HepG2 (cell line): ENCODE results near the gene ATRNL1. TPM values are rescaled to one million over a fixed set of nuclear protein-coding genes. Genes with fewer than 3 reads are reported as not detected.

Experiments
- HOXA3 ChIP-seq: sonication (generic); formaldehyde crosslinking; IDR thresholded peaks from 2 replicates; pipeline ENCODE4 v1.5.0; 2020; ENCODE audit warnings: missing genetic modification reagents
- MED13 ChIP-seq: sonication (generic); formaldehyde crosslinking; IDR thresholded peaks from 2 replicates; pipeline ENCODE4 v1.5.0; 2020; ENCODE audit warnings: missing genetic modification reagents
- RCOR2 ChIP-seq: IDR thresholded peaks from 2 replicates; pipeline ENCODE4 v1.6.1; 2016; ENCODE audit warnings: missing biosample characterization, missing genetic modification reagents
- STAG1 ChIP-seq: sonication (generic); formaldehyde crosslinking; IDR thresholded peaks from 2 replicates; pipeline ENCODE4 v1.4.0; 2020; ENCODE audit warnings: missing genetic modification reagents
- SYNCRIP ChIP-seq: fragments of 200-400 bp; formaldehyde crosslinking; IDR thresholded peaks from 2 replicates; pipeline ENCODE4 v1.6.1; 2018; ENCODE audit warnings: mild to moderate bottlenecking, low read depth, low read length; ENCODE audit not compliant: insufficient read depth
- TCF7 ChIP-seq: sonication (generic); IDR thresholded peaks from 2 replicates; pipeline ENCODE4 v1.6.1; 2016; ENCODE audit warnings: antibody characterized with exemption, low read depth
- ZNF138 ChIP-seq: sonication (generic); formaldehyde crosslinking; IDR thresholded peaks from 2 replicates; pipeline ENCODE4 v1.5.0; 2020; ENCODE audit warnings: mild to moderate bottlenecking, low read depth, missing genetic modification reagents
- ZNF501 ChIP-seq: sonication (generic); formaldehyde crosslinking; IDR thresholded peaks from 2 replicates; pipeline ENCODE4 v1.5.1; 2020; ENCODE audit warnings: mild to moderate bottlenecking, moderate library complexity, missing genetic modification reagents
- ZNF777 ChIP-seq: sonication (generic); formaldehyde crosslinking; IDR thresholded peaks from 2 replicates; pipeline ENCODE4 v1.4.0; 2020; ENCODE audit warnings: missing genetic modification reagents
- polyA plus RNA-seq, 8 experiments: library from polyadenylated mRNA; depleted of rRNA in 3 of 8; stranded (reverse) in 7 of 8; unstranded in 1 of 8; fragments of >200 nt; fragmentation: Illumina TruSeq in 4 of 8; extraction: Trizol in 4 of 8; gene quantifications; 2 replicates each; pipeline versions ENCODE4 v1.2.1 to v1.2.3, GENCODE V29; 2011 to 2016; ENCODE audit warnings: low read depth in 4 of 8, missing spikeins in 1 of 8, mixed read lengths in 1 of 8; ENCODE audit not compliant: insufficient read depth in 1 of 8
- total RNA-seq, 5 experiments: library from RNA; depleted of rRNA; stranded (reverse); fragments of >200 nt; fragmentation: Illumina TruSeq; extraction: Trizol; gene quantifications; 2 replicates each; pipeline ENCODE4 v1.2.3, GENCODE V29; 2016; ENCODE audit warnings: low read depth in 1 of 5
- TF ChIP-seq, protein P1 (sequence below): sonication (generic); formaldehyde crosslinking; IDR thresholded peaks from 2 replicates; pipeline ENCODE4 v1.4.0; 2020; ENCODE audit warnings: mild to moderate bottlenecking, missing genetic modification reagents
- TF ChIP-seq, protein P2 (sequence below): sonication (generic); formaldehyde crosslinking; IDR thresholded peaks from 2 replicates; pipeline ENCODE4 v1.5.0; 2020; ENCODE audit warnings: mild to moderate bottlenecking, missing genetic modification reagents, moderate library complexity
- TF ChIP-seq, protein P3 (sequence below): fragments of 450-650 bp; IDR thresholded peaks from 2 replicates; pipeline ENCODE4 v1.6.1; 2017
- TF ChIP-seq, protein P4 (sequence below): sonication (generic); formaldehyde crosslinking; conservative IDR thresholded peaks from 2 replicates; pipeline ENCODE4 v1.4.0; 2020; ENCODE audit warnings: missing genetic modification reagents

ATRNL1 gene
- total and polyA plus RNA-seq, 2 of the 13 experiments (the other 11 are each of a cell fraction or from before 2014, with no cell fraction given), result 0.04 TPM; not detected in 1

DNA sequence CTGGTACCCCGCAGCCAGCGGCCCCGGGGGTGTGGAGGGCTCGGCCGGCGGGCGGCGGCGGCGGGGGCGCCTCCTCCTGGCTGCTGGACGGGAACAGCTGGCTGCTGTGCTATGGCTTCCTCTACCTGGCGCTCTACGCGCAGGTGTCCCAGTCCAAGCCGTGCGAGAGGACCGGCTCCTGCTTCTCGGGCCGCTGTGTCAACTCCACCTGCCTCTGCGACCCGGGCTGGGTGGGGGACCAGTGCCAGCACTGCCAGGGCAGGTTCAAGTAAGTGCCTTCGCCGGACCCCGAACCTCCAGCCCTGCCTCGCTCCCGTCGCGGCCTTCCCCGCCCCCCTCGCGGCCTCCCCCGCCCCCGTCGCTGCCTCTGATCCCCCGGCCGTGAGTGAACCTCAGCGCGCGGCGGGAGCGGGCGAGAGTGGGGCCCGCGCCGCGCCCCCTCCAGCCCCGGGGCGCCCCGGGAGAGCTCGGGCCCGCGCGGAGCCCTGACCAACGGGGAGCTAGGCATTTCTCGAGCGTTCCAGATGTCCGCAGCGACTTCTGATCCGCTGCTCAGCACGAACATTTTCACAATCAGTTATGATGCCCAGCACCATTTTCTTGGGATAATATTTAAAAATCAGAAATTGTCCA is 727 bp downstream of the ATRNL1 start (continued):
- TF ChIP-seq, protein P1, sequence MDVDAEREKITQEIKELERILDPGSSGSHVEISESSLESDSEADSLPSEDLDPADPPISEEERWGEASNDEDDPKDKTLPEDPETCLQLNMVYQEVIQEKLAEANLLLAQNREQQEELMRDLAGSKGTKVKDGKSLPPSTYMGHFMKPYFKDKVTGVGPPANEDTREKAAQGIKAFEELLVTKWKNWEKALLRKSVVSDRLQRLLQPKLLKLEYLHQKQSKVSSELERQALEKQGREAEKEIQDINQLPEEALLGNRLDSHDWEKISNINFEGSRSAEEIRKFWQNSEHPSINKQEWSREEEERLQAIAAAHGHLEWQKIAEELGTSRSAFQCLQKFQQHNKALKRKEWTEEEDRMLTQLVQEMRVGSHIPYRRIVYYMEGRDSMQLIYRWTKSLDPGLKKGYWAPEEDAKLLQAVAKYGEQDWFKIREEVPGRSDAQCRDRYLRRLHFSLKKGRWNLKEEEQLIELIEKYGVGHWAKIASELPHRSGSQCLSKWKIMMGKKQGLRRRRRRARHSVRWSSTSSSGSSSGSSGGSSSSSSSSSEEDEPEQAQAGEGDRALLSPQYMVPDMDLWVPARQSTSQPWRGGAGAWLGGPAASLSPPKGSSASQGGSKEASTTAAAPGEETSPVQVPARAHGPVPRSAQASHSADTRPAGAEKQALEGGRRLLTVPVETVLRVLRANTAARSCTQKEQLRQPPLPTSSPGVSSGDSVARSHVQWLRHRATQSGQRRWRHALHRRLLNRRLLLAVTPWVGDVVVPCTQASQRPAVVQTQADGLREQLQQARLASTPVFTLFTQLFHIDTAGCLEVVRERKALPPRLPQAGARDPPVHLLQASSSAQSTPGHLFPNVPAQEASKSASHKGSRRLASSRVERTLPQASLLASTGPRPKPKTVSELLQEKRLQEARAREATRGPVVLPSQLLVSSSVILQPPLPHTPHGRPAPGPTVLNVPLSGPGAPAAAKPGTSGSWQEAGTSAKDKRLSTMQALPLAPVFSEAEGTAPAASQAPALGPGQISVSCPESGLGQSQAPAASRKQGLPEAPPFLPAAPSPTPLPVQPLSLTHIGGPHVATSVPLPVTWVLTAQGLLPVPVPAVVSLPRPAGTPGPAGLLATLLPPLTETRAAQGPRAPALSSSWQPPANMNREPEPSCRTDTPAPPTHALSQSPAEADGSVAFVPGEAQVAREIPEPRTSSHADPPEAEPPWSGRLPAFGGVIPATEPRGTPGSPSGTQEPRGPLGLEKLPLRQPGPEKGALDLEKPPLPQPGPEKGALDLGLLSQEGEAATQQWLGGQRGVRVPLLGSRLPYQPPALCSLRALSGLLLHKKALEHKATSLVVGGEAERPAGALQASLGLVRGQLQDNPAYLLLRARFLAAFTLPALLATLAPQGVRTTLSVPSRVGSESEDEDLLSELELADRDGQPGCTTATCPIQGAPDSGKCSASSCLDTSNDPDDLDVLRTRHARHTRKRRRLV (CRISPR knock-in tag), result no peak
- no peak for TF ChIP-seq SYNCRIP
- TF ChIP-seq MED13 (CRISPR knock-in tag), result no peak
- TF ChIP-seq, protein P2, sequence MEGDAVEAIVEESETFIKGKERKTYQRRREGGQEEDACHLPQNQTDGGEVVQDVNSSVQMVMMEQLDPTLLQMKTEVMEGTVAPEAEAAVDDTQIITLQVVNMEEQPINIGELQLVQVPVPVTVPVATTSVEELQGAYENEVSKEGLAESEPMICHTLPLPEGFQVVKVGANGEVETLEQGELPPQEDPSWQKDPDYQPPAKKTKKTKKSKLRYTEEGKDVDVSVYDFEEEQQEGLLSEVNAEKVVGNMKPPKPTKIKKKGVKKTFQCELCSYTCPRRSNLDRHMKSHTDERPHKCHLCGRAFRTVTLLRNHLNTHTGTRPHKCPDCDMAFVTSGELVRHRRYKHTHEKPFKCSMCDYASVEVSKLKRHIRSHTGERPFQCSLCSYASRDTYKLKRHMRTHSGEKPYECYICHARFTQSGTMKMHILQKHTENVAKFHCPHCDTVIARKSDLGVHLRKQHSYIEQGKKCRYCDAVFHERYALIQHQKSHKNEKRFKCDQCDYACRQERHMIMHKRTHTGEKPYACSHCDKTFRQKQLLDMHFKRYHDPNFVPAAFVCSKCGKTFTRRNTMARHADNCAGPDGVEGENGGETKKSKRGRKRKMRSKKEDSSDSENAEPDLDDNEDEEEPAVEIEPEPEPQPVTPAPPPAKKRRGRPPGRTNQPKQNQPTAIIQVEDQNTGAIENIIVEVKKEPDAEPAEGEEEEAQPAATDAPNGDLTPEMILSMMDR, result peak; percentile 39
- 0 out of 2 replicates have a peak, but pooled peaks have one; percentile 10 for TF ChIP-seq STAG1 (CRISPR knock-in tag)
- TF ChIP-seq ZNF501, result no peak
- no peak for TF ChIP-seq RCOR2 (CRISPR knock-in tag)
- no peak for TF ChIP-seq TCF7
- TF ChIP-seq, protein P3, sequence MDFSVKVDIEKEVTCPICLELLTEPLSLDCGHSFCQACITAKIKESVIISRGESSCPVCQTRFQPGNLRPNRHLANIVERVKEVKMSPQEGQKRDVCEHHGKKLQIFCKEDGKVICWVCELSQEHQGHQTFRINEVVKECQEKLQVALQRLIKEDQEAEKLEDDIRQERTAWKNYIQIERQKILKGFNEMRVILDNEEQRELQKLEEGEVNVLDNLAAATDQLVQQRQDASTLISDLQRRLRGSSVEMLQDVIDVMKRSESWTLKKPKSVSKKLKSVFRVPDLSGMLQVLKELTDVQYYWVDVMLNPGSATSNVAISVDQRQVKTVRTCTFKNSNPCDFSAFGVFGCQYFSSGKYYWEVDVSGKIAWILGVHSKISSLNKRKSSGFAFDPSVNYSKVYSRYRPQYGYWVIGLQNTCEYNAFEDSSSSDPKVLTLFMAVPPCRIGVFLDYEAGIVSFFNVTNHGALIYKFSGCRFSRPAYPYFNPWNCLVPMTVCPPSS, result no peak
- TF ChIP-seq ZNF777 (CRISPR knock-in tag), result peak; percentile 12; the same call in 1 of the 2 replicates
- TF ChIP-seq, protein P4, sequence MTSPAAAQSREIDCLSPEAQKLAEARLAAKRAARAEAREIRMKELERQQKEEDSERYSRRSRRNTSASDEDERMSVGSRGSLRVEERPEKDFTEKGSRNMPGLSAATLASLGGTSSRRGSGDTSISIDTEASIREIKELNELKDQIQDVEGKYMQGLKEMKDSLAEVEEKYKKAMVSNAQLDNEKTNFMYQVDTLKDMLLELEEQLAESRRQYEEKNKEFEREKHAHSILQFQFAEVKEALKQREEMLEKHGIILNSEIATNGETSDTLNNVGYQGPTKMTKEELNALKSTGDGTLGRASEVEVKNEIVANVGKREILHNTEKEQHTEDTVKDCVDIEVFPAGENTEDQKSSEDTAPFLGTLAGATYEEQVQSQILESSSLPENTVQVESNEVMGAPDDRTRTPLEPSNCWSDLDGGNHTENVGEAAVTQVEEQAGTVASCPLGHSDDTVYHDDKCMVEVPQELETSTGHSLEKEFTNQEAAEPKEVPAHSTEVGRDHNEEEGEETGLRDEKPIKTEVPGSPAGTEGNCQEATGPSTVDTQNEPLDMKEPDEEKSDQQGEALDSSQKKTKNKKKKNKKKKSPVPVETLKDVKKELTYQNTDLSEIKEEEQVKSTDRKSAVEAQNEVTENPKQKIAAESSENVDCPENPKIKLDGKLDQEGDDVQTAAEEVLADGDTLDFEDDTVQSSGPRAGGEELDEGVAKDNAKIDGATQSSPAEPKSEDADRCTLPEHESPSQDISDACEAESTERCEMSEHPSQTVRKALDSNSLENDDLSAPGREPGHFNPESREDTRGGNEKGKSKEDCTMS, result no peak
- no peak for TF ChIP-seq HOXA3 (CRISPR knock-in tag)
- TF ChIP-seq ZNF138 (CRISPR knock-in tag), result no peak
